ENCODE data around the gene ZNF519. TPM values are rescaled to one million over a fixed set of nuclear protein-coding genes. Genes with fewer than 3 reads are reported as not detected.

Gene ZNF519
- total RNA-seq, 1 donor from 2014 or later, result 5.2 TPM

DNA sequence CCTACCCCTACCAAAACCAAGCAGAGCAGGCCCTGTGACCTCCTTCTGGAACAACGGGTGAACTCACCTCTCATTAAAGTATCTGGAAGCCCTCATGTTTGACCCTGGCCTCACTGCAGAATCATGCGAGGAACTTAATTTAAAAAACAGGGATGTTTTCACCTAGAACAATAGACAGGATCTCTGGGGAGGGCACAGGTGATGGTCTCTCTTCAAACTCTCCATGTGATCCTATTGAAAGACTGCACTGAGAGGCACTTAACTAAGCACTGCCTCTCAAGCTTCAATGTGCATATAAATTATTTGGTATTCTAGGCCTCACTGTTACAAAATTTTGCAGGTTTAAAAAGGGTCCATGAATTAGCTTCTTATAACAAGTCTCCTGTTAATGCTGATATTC, 7.5 kb downstream of the ZNF519 start:
- Mint-ChIP-seq H3K4me1 (ENCODE audit: unreplicated experiment) (peaks cover 5% of the 10 kb centered on the region), H3K27me3 (ENCODE audit: unreplicated experiment) (no peaks in the 10 kb centered on the region), H3K4me3 (ENCODE audit: unreplicated experiment) (no peak overlapping the region), H3K9me3 (ENCODE audit: unreplicated experiment) (no peaks in the 10 kb centered on the region), H3K27ac (ENCODE audit: unreplicated experiment) (no peak overlapping the region), H3K36me3 (ENCODE audit: unreplicated experiment) (peaks cover 2% of the 10 kb centered on the region)
- DNase-seq (ENCODE audit: extremely low spot score, unreplicated experiment), result no peak
- TF ChIP-seq, protein P1, sequence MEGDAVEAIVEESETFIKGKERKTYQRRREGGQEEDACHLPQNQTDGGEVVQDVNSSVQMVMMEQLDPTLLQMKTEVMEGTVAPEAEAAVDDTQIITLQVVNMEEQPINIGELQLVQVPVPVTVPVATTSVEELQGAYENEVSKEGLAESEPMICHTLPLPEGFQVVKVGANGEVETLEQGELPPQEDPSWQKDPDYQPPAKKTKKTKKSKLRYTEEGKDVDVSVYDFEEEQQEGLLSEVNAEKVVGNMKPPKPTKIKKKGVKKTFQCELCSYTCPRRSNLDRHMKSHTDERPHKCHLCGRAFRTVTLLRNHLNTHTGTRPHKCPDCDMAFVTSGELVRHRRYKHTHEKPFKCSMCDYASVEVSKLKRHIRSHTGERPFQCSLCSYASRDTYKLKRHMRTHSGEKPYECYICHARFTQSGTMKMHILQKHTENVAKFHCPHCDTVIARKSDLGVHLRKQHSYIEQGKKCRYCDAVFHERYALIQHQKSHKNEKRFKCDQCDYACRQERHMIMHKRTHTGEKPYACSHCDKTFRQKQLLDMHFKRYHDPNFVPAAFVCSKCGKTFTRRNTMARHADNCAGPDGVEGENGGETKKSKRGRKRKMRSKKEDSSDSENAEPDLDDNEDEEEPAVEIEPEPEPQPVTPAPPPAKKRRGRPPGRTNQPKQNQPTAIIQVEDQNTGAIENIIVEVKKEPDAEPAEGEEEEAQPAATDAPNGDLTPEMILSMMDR (IDR thresholded peaks at IDR 0.05), result no peak

DNA sequence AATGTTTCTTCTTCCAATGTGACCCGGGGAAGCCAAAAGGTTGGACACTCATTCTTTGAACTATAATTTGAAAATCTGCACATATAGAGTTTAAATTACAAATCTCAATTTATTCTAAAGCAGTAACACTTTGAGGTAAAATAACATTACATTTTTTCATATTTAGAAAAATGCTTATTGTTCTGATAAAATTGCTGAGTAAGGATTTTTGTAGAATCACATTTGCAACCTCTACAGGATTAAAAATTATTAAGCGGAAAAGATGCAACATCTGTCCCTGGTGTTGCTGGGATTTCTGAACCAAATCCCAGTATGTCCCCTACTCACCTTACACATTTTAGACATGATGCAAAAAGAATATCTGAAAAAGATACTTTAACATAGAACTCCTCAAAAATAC, 10.1 kb downstream of the ZNF519 start:
- peaks cover 3% of the 10 kb centered on the region for H3K4me1 Mint-ChIP-seq (ENCODE audit: unreplicated experiment)

DNA sequence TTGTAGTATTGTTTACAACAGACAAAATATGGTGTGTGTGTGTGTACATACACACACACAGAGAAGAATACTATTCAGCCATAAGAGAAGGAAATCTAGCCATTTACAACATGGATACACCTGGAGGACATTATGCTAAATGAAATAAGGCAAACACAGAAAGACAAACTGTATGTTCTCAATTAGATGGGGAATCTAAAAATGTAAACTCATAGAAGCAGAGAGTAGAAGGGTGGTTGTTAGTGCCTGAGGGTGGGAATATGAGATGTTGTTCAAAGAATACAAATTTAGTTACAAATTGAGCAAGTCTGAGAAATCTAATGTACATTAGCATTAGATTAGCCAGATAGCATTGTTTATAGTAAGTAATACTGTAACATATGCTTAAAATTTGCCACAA, 11.3 kb downstream of the ZNF519 start:
- H3K27ac Mint-ChIP-seq (ENCODE audit: unreplicated experiment), result no peak overlapping the region
- H3K4me1 Mint-ChIP-seq (ENCODE audit: unreplicated experiment), result peaks cover 3% of the 10 kb centered on the region
- no peak for DNase-seq (ENCODE audit: extremely low spot score, unreplicated experiment)
- peaks cover 9% of the 10 kb centered on the region for H3K9me3 Mint-ChIP-seq (ENCODE audit: unreplicated experiment)
- no peaks in the 10 kb centered on the region for H3K27me3 Mint-ChIP-seq (ENCODE audit: unreplicated experiment)
- TF ChIP-seq, protein P1 (IDR thresholded peaks at IDR 0.05), result no peak
- H3K4me3 Mint-ChIP-seq (ENCODE audit: unreplicated experiment), result no peak overlapping the region
- peaks cover 3% of the 10 kb centered on the region for H3K36me3 Mint-ChIP-seq (ENCODE audit: unreplicated experiment)

More for the DNA sequence above, 10.1 kb downstream of the ZNF519 start:
- H3K36me3 Mint-ChIP-seq (ENCODE audit: unreplicated experiment), result peaks cover 2% of the 10 kb centered on the region
- H3K9me3 Mint-ChIP-seq (ENCODE audit: unreplicated experiment), result peaks cover 7% of the 10 kb centered on the region
- H3K27me3 Mint-ChIP-seq (ENCODE audit: unreplicated experiment), result no peaks in the 10 kb centered on the region
- no peak overlapping the region for H3K4me3 Mint-ChIP-seq (ENCODE audit: unreplicated experiment)
- TF ChIP-seq, protein P1 (IDR thresholded peaks at IDR 0.05), result no peak
- DNase-seq (ENCODE audit: extremely low spot score, unreplicated experiment), result no peak
- H3K27ac Mint-ChIP-seq (ENCODE audit: unreplicated experiment), result no peak overlapping the region

DNA sequence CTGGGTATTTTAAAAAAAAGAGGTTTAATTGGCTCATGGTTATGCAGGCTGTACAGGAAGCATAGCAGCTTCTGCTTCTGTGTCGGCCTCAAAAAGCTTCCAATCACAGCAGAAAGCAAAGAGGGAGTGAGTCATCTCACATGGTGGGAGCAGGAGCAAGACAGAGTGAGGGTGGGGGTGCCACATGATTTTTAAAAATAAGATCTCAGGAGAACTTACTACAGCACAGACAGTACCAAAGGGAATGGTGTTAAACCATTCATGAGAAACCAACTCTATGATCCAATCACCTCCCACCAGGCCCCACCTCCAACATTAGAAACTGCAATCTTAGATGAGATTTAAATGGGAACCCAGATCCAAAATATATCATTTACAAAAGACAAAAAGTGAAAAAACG, 14.6 kb downstream of the ZNF519 start:
- DNase-seq (ENCODE audit: extremely low spot score, unreplicated experiment), result no peak
- Mint-ChIP-seq H3K27ac (ENCODE audit: unreplicated experiment) (no peak overlapping the region), H3K36me3 (ENCODE audit: unreplicated experiment) (peaks cover 11% of the 10 kb centered on the region), H3K9me3 (ENCODE audit: unreplicated experiment) (peaks cover 24% of the 10 kb centered on the region), H3K27me3 (ENCODE audit: unreplicated experiment) (no peaks in the 10 kb centered on the region), H3K4me3 (ENCODE audit: unreplicated experiment) (no peak overlapping the region), H3K4me1 (ENCODE audit: unreplicated experiment) (peaks cover 3% of the 10 kb centered on the region)
- TF ChIP-seq, protein P1 (IDR thresholded peaks at IDR 0.05), result no peak

DNA sequence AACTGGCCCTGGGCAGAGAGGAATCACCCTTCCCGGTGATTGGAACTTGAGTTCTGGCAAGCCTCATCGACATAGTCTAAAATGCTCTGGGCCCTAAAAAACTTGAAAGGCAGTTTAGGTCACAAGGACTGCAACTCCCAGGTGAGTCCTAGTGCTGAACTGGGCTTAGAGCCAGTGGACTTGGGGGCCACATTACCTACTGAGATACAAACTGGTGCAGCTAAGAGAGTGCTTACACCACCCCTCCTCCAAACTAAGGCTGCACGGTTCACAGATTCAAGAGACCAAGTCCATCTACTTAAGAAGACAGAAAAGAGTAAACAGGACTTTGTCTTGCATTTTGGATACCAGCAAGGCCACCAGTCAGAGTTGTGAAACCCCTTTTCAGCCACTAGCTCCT, 25.3 kb downstream of the ZNF519 start:
- H3K4me3 Mint-ChIP-seq (ENCODE audit: unreplicated experiment), result no peak overlapping the region
- peaks cover 49% of the 10 kb centered on the region for H3K9me3 Mint-ChIP-seq (ENCODE audit: unreplicated experiment)
- no peak overlapping the region for H3K27ac Mint-ChIP-seq (ENCODE audit: unreplicated experiment)
- TF ChIP-seq, protein P1 (IDR thresholded peaks at IDR 0.05), result no peak
- no peak for DNase-seq (ENCODE audit: extremely low spot score, unreplicated experiment)
- H3K36me3 Mint-ChIP-seq (ENCODE audit: unreplicated experiment), result peaks cover 25% of the 10 kb centered on the region
- no peaks in the 10 kb centered on the region for H3K27me3 Mint-ChIP-seq (ENCODE audit: unreplicated experiment)
- H3K4me1 Mint-ChIP-seq (ENCODE audit: unreplicated experiment), result no peaks in the 10 kb centered on the region
